DMS79 (cell line): ENCODE measurements around the gene RAD51B.
"Not testable (repeated sequence)": the region's sequence is repeated elsewhere in the genome, so short reads cannot be mapped to it uniquely, and the experiment has no call there.

ENCODE experiments used
- DNase-seq: peaks from one replicate; lab custom pipeline; 2025; lab: John Stamatoyannopoulos, UW

Gene RAD51B

DNA sequence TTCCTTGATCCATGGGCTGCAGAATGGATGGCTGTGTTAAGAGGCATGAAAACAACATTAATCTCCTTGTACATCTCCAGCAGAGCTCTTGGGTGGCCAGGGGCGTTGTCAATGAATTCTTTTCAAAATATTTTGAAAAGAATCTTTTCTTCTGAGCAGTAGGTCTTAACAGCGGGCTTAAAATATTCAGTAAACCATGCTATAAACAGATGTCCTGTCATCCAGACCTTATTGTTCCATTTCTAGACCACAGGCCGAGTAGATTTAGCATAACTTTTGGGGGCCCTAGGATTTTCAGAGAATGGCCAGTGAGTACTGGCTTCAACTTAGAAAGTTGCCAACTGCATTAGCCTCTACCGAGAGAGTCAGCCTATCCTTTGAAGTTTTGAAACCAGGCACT lies 130.2 kb downstream of the RAD51B start:
- DNase-seq: no peak

GRCh38 chr14:67950386-67950785 lies 130.8 kb downstream of the RAD51B start:
- DNase-seq: no peak

GRCh38 chr14:67951529-67952135 lies 132.1 kb downstream of the RAD51B start:
- no peak for DNase-seq

DNA sequence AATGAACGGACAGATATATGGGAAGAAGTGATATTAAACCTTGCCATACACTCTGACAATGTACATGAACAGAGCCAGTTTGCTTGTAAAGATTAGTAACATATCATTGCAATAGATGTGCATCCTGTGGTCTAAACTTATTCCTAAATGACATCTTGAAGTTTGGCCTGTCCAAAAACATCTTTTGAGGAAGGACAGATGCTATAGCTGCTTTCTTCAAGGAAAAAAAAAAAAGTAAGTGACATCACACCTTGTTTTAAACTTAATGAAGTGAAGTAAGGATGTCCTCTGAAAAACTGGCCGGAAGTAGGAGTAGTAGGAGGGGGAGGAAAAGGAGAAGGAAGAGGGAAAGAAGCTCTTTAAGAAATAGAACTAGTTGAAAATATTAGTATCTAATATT lies 132.8 kb downstream of the RAD51B start:
- no peak for DNase-seq

- DNase-seq: no peak
These were observed 133.2 kb downstream of the RAD51B start for GRCh38 chr14:67952786-67953185.

GRCh38 chr14:67955261-67955660 lies 135.7 kb downstream of the RAD51B start:
- DNase-seq: no peak

DNA sequence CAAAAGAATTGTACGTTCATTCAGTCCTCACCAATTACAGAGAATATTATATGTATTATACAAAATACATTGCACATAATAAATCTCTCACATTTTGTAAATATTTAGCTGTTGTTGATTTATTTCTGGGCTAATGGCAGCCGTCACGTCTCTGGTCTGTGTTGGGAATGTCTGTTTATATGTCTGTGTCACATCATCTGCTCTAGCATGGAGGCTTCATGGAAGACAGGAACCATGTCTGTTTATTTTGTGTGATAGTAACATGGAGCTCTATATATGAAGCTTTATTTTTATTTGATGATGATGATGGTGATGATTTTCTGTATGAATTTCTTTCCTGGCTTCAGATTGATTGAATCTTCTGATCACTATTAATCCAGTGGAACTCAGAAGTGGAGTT lies 138.4 kb downstream of the RAD51B start:
- no peak for DNase-seq

GRCh38 chr14:67961676-67962075 lies 142.1 kb downstream of the RAD51B start:
- DNase-seq: no peak

DNA sequence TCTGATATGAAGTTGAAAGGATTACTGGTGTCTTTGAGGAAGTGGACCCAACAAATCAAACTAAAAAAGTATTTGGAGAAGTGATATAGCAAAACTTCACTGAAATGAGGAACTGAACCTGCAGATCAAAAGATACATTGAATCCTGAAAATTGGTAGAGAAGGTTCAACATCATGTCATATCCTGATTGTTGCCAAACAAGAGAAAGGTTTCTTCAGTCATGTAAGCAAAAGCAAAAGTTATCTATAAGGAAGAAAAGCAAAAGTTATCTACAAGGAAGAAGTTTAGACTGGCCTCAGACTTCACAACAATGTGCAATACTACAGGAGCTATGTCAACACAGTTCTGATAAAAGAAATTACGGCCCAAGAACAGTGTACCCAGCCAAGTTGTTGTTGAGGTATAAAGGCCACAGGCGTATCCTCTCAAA lies 142.7 kb downstream of the RAD51B start:
- no peak for DNase-seq

GRCh38 chr14:67963545-67963944 lies 144.0 kb downstream of the RAD51B start:
- DNase-seq: no peak

- DNase-seq: no peak
These were observed 144.6 kb downstream of the RAD51B start for GRCh38 chr14:67963960-67964812.

- DNase-seq: no peak
These were observed 146.1 kb downstream of the RAD51B start for GRCh38 chr14:67965696-67966095.

- DNase-seq: no peak
These were observed 147.6 kb downstream of the RAD51B start for GRCh38 chr14:67967206-67967605.

GRCh38 chr14:67967970-67968369 lies 148.4 kb downstream of the RAD51B start:
- DNase-seq: not testable (repeated sequence)

GRCh38 chr14:67970923-67971322 lies 151.3 kb downstream of the RAD51B start:
- DNase-seq: no peak

- DNase-seq: no peak
These were observed 152.3 kb downstream of the RAD51B start for GRCh38 chr14:67971627-67972625.

GRCh38 chr14:67973436-67973835 lies 153.9 kb downstream of the RAD51B start:
- DNase-seq: no peak

DNA sequence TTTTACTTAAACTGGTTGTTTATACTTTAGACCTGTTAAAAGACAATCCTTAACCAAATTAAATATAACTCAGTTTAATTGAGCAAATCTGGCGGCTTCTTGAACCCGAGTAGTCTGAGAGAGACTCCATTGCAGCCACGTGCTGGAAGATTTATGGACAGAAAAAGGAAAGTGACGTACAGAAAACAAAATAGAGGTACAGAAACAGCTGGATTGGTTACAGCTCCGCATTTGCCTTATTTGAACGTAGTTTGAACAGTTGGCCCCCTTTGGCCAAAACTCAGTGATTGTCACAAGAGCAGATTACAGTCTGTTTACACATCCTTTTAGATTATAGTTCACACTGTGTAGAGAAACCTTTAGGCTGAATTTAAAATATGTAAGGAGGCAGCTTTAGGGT lies 155.9 kb downstream of the RAD51B start:
- no peak for DNase-seq

DNA sequence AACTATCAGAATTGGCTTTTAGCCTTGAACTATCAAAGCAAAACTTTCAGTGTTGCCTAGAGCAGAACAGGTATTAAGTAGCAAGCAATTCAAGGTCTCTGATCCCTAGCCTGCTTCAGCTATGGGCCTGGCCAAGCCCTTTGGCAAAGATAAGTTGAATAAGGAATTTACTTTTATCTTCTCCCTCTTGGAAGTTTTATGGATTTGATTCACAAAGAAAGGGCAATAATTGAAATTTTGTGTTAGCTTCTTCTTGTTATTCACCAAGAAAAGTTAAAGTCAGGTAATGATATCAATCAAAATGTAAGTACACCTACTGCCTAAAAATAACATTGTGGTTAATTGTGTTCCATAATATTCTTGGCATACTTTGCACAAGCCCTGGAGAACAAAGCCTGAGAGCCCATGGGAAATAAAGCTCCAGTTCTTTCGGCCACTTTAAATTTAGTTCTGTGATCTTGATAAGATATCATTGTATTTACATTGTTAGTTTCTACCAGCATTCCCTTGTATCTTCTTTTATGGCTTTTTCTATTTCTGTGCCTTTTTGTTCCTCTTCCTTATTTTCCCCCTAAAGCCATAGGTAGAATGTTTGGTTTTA lies 158.0 kb downstream of the RAD51B start:
- DNase-seq: no peak

DNA sequence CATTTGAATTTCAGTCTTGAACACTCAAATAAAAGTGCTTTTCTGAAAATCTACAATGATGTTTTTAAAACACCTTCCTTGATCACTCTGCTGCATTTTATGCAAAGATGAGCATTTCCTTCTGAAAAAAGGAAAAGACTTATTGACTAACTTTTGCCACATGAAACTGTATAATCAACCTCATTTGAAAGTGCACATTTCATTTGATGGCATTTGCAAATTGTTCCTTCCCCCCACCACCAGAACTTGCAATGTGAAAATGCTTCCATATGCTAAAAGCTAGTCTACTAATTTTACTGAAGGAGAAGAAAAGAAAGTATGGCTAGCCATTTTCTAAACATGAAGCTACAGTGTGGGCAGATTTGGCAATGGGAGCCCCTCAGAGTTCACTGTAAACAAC lies 159.2 kb downstream of the RAD51B start:
- no peak for DNase-seq

DNA sequence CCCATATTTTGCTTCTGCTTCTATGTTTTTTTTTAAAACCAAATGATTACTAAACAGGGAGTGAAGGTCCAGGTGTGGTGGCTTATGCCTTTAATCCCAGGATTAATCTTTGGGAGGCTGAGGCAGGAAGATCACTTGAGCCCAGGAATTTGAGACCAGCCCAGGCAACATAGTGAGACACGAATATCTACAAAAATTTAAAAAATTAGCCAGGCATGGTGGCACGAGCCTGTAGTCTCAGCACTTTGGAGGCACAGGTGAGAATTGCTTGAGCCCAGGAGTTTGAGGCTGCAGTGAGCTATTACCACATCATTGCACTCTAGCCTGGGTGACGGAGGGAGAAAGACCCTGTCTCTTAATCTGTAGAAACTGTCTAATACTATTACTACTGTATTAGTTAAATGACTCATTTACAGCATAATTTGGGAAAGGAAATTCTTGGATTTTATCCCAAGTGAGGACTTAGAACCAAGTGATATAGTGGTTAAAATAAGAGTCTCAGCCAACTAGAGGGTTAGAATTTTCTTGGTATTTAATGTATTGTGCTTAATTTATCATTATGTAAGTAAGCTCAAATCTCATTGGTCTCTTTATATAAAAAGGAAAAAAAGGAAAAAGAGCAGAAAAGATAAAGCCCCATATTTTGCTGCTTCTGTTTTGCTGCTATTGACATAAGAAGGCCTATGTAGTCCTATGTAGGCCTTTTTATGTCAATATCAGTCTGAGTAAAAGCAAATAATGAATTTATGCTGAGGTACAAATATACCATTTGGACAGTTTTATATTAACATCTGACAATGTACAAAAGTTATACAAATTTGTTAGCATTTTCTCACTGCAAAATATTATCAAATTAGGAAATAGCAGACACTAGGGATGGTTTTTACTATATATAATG lies 163.4 kb downstream of the RAD51B start:
- no peak for DNase-seq
